ENCODE measurements around the gene FOXN3. TPM values are rescaled to one million over a fixed set of nuclear protein-coding genes. Genes with fewer than 3 reads are reported as not detected.

The FOXN3 gene
- total RNA-seq, 1 experiment from 2014 or later, result 125 TPM

DNA sequence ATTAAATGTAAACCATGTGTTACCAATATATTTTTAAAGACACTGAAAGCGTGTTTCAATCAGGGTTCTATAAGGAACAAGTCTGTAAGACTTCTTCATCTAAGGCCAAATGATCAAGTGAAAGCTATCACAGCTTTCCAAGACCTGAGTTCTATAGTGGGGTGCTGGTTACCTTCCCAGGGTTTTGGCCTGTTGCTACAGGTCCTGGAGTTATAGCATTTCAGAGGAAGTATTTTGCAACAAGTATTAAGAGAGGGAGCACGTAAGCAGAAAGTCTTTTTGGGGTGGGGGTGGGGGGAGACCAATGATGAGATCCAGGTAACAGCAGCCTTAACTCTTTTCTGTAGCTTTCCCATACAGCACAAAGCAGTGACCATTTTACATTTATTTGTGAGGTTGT lies 43.8 kb downstream of the FOXN3 start:
- peaks cover 49 to 55% of the 10 kb centered on the region in 2 experiments for H3K4me1 Mint-ChIP-seq
- Histone ChIP-seq H4K91ac (ENCODE audit: insufficient read length, low read depth, low read length) (no peak overlapping the region), H3K27me3 (ENCODE audit: insufficient read depth, low read length) (no peaks in the 10 kb centered on the region), H4K8ac (replicated peaks; ENCODE audit: insufficient read length, low read depth, low read length) (no peak overlapping the region), H4K20me1 (ENCODE audit: control insufficient read depth, insufficient read depth, insufficient read length) (no peaks in the 10 kb centered on the region), H2AFZ (ENCODE audit: low read length) (no peak overlapping the region), H3K27ac (ENCODE audit: insufficient read length, low read depth, low read length) (no peak overlapping the region), H3K4ac (ENCODE audit: low read depth, low read length) (no peak overlapping the region), H3K79me2 (ENCODE audit: insufficient read depth, low read length) (peaks cover 50% of the 10 kb centered on the region; the same call in 1 of the 2 replicates), H3K9me3 (ENCODE audit: control insufficient read depth, low read depth, low read length) (no peaks in the 10 kb centered on the region), H3K56ac (ENCODE audit: insufficient read length, low read depth, low read length) (no peak overlapping the region), H3K9ac (ENCODE audit: extremely low read depth, insufficient read length, low read length) (no peak overlapping the region), H4K5ac (ENCODE audit: insufficient read length, low read depth, low read length) (no peak overlapping the region), H2BK120ac (ENCODE audit: low read depth, low read length, poor library complexity, severe bottlenecking) (no peak overlapping the region), H3K23me2 (ENCODE audit: insufficient read length, low read depth, low read length, poor library complexity, severe bottlenecking) (no peaks in the 10 kb centered on the region), H3K4me1 (ENCODE audit: insufficient read depth, low read length) (peaks cover 10% of the 10 kb centered on the region; the same call in 1 of the 2 replicates), H2BK12ac (ENCODE audit: insufficient read length, low read depth, low read length) (no peak overlapping the region), H3K4me2 (ENCODE audit: insufficient read depth, insufficient read length, low read length) (no peak overlapping the region), H2BK20ac (ENCODE audit: low read depth, low read length, poor library complexity, severe bottlenecking) (no peak overlapping the region), H2BK15ac (ENCODE audit: low read depth, low read length) (no peak overlapping the region), H2BK5ac (ENCODE audit: insufficient read length, low read length) (no peak overlapping the region), H3K14ac (ENCODE audit: insufficient read depth, low read length) (no peak overlapping the region), H3T11ph (ENCODE audit: low read length) (no peak overlapping the region), H3K18ac (ENCODE audit: insufficient read length, low read depth, low read length) (no peak overlapping the region), H3K79me1 (ENCODE audit: insufficient read depth, low read depth, low read length, poor library complexity, severe bottlenecking) (peaks cover 11% of the 10 kb centered on the region), H3K23ac (ENCODE audit: insufficient read length, low read depth, low read length) (no peak overlapping the region), H2AK5ac (ENCODE audit: insufficient read length, low read length) (no peak overlapping the region)
- H3K36me3 Mint-ChIP-seq (ENCODE audit: insufficient read depth in 1 of 3, low read depth in 3 of 3), result peaks cover 16 to 23% (median 18%) of the 10 kb centered on the region in 3 experiments
- no peak overlapping the region for H3K4me3 Mint-ChIP-seq
- H3K27me3 Mint-ChIP-seq (ENCODE audit: low read depth), result no peaks in the 10 kb centered on the region
- peak; percentile 15 for DNase-seq
- peak overlapping the region; percentile 52 to 68 (median 59); a peak in 5 of 7 replicates for H3K27ac Mint-ChIP-seq
- TF ChIP-seq CTCF (conservative IDR thresholded peaks at IDR 0.05), result no peak
- WGBS (ENCODE audit: extremely low coverage, insufficient read length, low lambda C conversion rate), result no CpG with 5 or more reads among the region's 2 CpGs
- H3K9me3 Mint-ChIP-seq, result peaks cover 0 to 3% of the 10 kb centered on the region in 2 experiments; a peak in 2 of 5 replicates
